ENCODE results near the gene TMEM209.
"Not testable (repeated sequence)": the region's sequence is repeated elsewhere in the genome, so short reads cannot be mapped to it uniquely, and the experiment has no call there.

The TMEM209 gene

GRCh38 chr7:130195396-130195795 lies 9.8 kb downstream of the TMEM209 start:
- Histone ChIP-seq H3K9me3 (ENCODE audit: control insufficient read depth, low read length) (no peaks in the 10 kb centered on the region), H3K27ac (ENCODE audit: low read depth, low read length, severe bottlenecking) (no peak overlapping the region), H3K4me3 (ENCODE audit: extremely low read depth, insufficient read depth, low read length, poor library complexity, severe bottlenecking) (no peak overlapping the region), H3K4me1 (ENCODE audit: control insufficient read depth, insufficient read depth, low read length, poor library complexity, severe bottlenecking) (no peaks in the 10 kb centered on the region), H3K36me3 (ENCODE audit: control insufficient read depth, insufficient read depth, low read length) (peaks cover 51% of the 10 kb centered on the region)
- WGBS, 2 experiments (ENCODE audit: insufficient coverage in 2 of 2) = no CpG with 5 or more reads among the region's 2 CpGs

DNA sequence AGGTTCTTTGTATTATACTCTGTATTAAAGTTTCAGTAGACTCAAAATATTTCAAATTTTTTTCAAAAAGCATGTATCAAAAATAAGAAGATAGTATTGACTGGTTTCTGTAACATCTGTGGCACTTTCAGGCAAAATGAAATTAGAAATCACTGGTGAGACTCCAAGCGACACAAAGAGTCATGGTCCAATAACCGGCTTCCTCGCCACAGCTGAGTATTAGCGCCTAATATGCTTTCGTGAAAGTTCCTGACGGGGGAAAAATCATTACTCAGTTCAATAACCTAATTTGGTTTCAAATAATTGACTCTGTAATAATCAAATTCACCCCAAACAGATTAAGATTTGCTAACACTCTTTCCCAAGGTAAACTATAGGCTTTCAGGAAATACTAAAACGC lies 13.4 kb downstream of the TMEM209 start:
- 98 to 100% methylated on average over 5 to 7 of the region's 7 CpGs for WGBS, 2 experiments (ENCODE audit: insufficient coverage in 2 of 2)
- peaks cover 38% of the 10 kb centered on the region for H3K36me3 ChIP-seq (ENCODE audit: control insufficient read depth, insufficient read depth, low read length)
- H3K9me3 ChIP-seq (ENCODE audit: control insufficient read depth, low read length) = no peaks in the 10 kb centered on the region
- no peak overlapping the region for H3K27ac ChIP-seq (ENCODE audit: low read depth, low read length, severe bottlenecking)
- no peak overlapping the region for H3K4me3 ChIP-seq (ENCODE audit: extremely low read depth, insufficient read depth, low read length, poor library complexity, severe bottlenecking)
- H3K4me1 ChIP-seq (ENCODE audit: control insufficient read depth, insufficient read depth, low read length, poor library complexity, severe bottlenecking) = no peaks in the 10 kb centered on the region

DNA sequence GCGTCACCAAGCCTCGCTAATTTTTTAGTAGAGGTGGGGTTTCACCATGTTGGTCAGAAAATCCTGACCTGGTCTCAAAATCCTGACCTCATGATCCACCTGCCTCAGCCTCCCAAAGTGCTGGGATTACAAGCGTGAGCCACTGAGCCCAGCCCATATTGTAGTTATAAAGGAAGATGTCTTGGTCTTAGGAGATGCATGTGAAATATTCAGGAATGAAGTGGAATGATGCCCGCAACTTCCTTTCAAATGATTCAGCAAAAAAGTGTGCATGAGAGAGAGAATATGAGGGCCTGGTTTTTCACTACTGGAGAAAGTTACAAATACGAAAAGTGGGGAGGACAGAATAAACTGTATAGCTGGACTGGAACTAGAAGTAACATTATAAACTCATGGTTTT lies 15.9 kb downstream of the TMEM209 start:
- H3K27ac ChIP-seq (ENCODE audit: low read depth, low read length, severe bottlenecking) = no peak overlapping the region
- 96 to 100% methylated on average over 3 of the region's 5 CpGs for WGBS, 2 experiments (ENCODE audit: insufficient coverage in 2 of 2)
- H3K4me3 ChIP-seq (ENCODE audit: extremely low read depth, insufficient read depth, low read length, poor library complexity, severe bottlenecking) = no peak overlapping the region
- no peaks in the 10 kb centered on the region for H3K9me3 ChIP-seq (ENCODE audit: control insufficient read depth, low read length)
- no peaks in the 10 kb centered on the region for H3K4me1 ChIP-seq (ENCODE audit: control insufficient read depth, insufficient read depth, low read length, poor library complexity, severe bottlenecking)
- H3K36me3 ChIP-seq (ENCODE audit: control insufficient read depth, insufficient read depth, low read length) = peaks cover 41% of the 10 kb centered on the region

DNA sequence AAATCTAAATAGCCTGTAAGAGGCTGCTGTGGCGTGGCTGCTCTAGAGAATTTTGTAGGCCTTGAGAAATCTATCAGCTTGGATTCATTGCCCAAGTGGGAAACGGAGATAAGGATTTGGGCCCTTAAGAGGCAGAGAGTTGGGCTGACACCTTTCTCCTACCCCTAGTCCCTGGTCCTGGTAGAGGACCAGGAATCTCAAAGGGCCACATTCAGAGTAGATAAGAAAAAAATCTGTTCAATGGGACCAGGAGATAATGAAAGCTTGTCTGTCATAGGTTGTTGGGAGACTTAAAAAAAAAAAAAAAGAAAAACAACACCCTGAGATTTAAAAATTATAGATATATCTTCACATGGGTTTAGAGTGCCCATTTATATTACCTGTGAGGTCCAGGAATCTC lies 17.8 kb downstream of the TMEM209 start:
- H3K4me1 ChIP-seq (ENCODE audit: control insufficient read depth, insufficient read depth, low read length, poor library complexity, severe bottlenecking) = no peaks in the 10 kb centered on the region
- H3K36me3 ChIP-seq (ENCODE audit: control insufficient read depth, insufficient read depth, low read length) = peaks cover 35% of the 10 kb centered on the region
- no peak overlapping the region for H3K4me3 ChIP-seq (ENCODE audit: extremely low read depth, insufficient read depth, low read length, poor library complexity, severe bottlenecking)
- no peak overlapping the region for H3K27ac ChIP-seq (ENCODE audit: low read depth, low read length, severe bottlenecking)
- no peaks in the 10 kb centered on the region for H3K9me3 ChIP-seq (ENCODE audit: control insufficient read depth, low read length)
- WGBS, 2 experiments (ENCODE audit: insufficient coverage in 2 of 2) = 100% methylated on average over 1 to 2 of the region's 2 CpGs

DNA sequence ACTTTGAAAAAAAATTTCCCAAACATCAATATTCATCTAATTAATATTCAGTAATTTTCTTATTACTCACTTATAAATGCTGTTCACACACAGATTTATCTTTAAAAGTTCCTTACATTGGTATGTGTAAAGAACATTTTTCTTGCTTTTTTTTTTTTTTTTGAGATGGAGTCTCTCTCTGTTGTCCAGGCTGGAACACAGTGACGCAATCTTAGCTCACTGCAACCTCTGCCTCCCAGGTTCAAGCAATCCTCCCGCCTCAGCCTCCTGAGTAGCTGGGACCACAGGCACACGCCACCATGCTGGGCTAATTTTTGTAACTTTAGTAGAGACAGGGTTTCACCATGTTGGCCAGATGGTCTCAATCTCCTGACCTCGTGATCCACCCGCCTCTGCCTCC lies 20.9 kb downstream of the TMEM209 start:
- not testable (repeated sequence) for H3K4me1 ChIP-seq (ENCODE audit: control insufficient read depth, insufficient read depth, low read length, poor library complexity, severe bottlenecking); H3K4me3 ChIP-seq (ENCODE audit: extremely low read depth, insufficient read depth, low read length, poor library complexity, severe bottlenecking); H3K9me3 ChIP-seq (ENCODE audit: control insufficient read depth, low read length); H3K27ac ChIP-seq (ENCODE audit: low read depth, low read length, severe bottlenecking)
- H3K36me3 ChIP-seq (ENCODE audit: control insufficient read depth, insufficient read depth, low read length) = peaks cover 49% of the 10 kb centered on the region
- 87 to 97% methylated on average over 3 to 4 of the region's 5 CpGs for WGBS, 2 experiments (ENCODE audit: insufficient coverage in 2 of 2)

- 86 to 100% methylated on average over 1 of the region's 2 CpGs for WGBS, 2 experiments (ENCODE audit: insufficient coverage in 2 of 2)
These were observed 22.2 kb downstream of the TMEM209 start for GRCh38 chr7:130182990-130183389.

GRCh38 chr7:130181263-130181605 lies 24.0 kb downstream of the TMEM209 start:
- H3K4me1 ChIP-seq (ENCODE audit: control insufficient read depth, insufficient read depth, low read length, poor library complexity, severe bottlenecking) = no peaks in the 10 kb centered on the region
- H3K27ac ChIP-seq (ENCODE audit: low read depth, low read length, severe bottlenecking) = no peak overlapping the region
- 100% methylated on average over 2 of the region's 2 CpGs; no CpG with 5 or more reads in 1 of the 2 experiments for WGBS, 2 experiments (ENCODE audit: insufficient coverage in 2 of 2)
- H3K9me3 ChIP-seq (ENCODE audit: control insufficient read depth, low read length) = no peaks in the 10 kb centered on the region
- H3K36me3 ChIP-seq (ENCODE audit: control insufficient read depth, insufficient read depth, low read length) = peaks cover 62% of the 10 kb centered on the region
- no peak overlapping the region for H3K4me3 ChIP-seq (ENCODE audit: extremely low read depth, insufficient read depth, low read length, poor library complexity, severe bottlenecking)

More at GRCh38 chr7:130182990-130183389, 22.2 kb downstream of the TMEM209 start:
- no peaks in the 10 kb centered on the region for H3K4me1 ChIP-seq (ENCODE audit: control insufficient read depth, insufficient read depth, low read length, poor library complexity, severe bottlenecking)
- H3K9me3 ChIP-seq (ENCODE audit: control insufficient read depth, low read length) = no peaks in the 10 kb centered on the region
- no peak overlapping the region for H3K4me3 ChIP-seq (ENCODE audit: extremely low read depth, insufficient read depth, low read length, poor library complexity, severe bottlenecking)
- peaks cover 55% of the 10 kb centered on the region for H3K36me3 ChIP-seq (ENCODE audit: control insufficient read depth, insufficient read depth, low read length)
- no peak overlapping the region for H3K27ac ChIP-seq (ENCODE audit: low read depth, low read length, severe bottlenecking)

- 80 to 93% methylated on average over 1 to 3 of the region's 9 CpGs for WGBS, 2 experiments (ENCODE audit: insufficient coverage in 2 of 2)
- Histone ChIP-seq H3K4me1 (ENCODE audit: control insufficient read depth, insufficient read depth, low read length, poor library complexity, severe bottlenecking) (no peaks in the 10 kb centered on the region), H3K4me3 (ENCODE audit: extremely low read depth, insufficient read depth, low read length, poor library complexity, severe bottlenecking) (no peak overlapping the region), H3K36me3 (ENCODE audit: control insufficient read depth, insufficient read depth, low read length) (peaks cover 63% of the 10 kb centered on the region), H3K9me3 (ENCODE audit: control insufficient read depth, low read length) (no peaks in the 10 kb centered on the region), H3K27ac (ENCODE audit: low read depth, low read length, severe bottlenecking) (no peak overlapping the region)
These were observed 24.5 kb downstream of the TMEM209 start for GRCh38 chr7:130180571-130181262.

- Histone ChIP-seq H3K27ac (ENCODE audit: low read depth, low read length, severe bottlenecking) (no peak overlapping the region), H3K36me3 (ENCODE audit: control insufficient read depth, insufficient read depth, low read length) (peaks cover 63% of the 10 kb centered on the region), H3K4me1 (ENCODE audit: control insufficient read depth, insufficient read depth, low read length, poor library complexity, severe bottlenecking) (no peaks in the 10 kb centered on the region), H3K4me3 (ENCODE audit: extremely low read depth, insufficient read depth, low read length, poor library complexity, severe bottlenecking) (no peak overlapping the region), H3K9me3 (ENCODE audit: control insufficient read depth, low read length) (no peaks in the 10 kb centered on the region)
- 100% methylated on average over 1 of the region's 2 CpGs; no CpG with 5 or more reads in 1 of the 2 experiments for WGBS, 2 experiments (ENCODE audit: insufficient coverage in 2 of 2)
These were observed 25.6 kb downstream of the TMEM209 start for GRCh38 chr7:130179631-130180030.

- 100% methylated on average over 2 of the region's 4 CpGs; no CpG with 5 or more reads in 1 of the 2 experiments for WGBS, 2 experiments (ENCODE audit: insufficient coverage in 2 of 2)
- no peak overlapping the region for H3K4me3 ChIP-seq (ENCODE audit: extremely low read depth, insufficient read depth, low read length, poor library complexity, severe bottlenecking)
- H3K4me1 ChIP-seq (ENCODE audit: control insufficient read depth, insufficient read depth, low read length, poor library complexity, severe bottlenecking) = no peaks in the 10 kb centered on the region
- H3K27ac ChIP-seq (ENCODE audit: low read depth, low read length, severe bottlenecking) = no peak overlapping the region
- peaks cover 61% of the 10 kb centered on the region for H3K36me3 ChIP-seq (ENCODE audit: control insufficient read depth, insufficient read depth, low read length)
- no peaks in the 10 kb centered on the region for H3K9me3 ChIP-seq (ENCODE audit: control insufficient read depth, low read length)
These were observed 27.0 kb downstream of the TMEM209 start for GRCh38 chr7:130178251-130178650.

- H3K36me3 ChIP-seq (ENCODE audit: control insufficient read depth, insufficient read depth, low read length) = peaks cover 63% of the 10 kb centered on the region
- no peaks in the 10 kb centered on the region for H3K4me1 ChIP-seq (ENCODE audit: control insufficient read depth, insufficient read depth, low read length, poor library complexity, severe bottlenecking)
- 83 to 100% methylated on average over 2 of the region's 4 CpGs for WGBS, 2 experiments (ENCODE audit: insufficient coverage in 2 of 2)
- H3K4me3 ChIP-seq (ENCODE audit: extremely low read depth, insufficient read depth, low read length, poor library complexity, severe bottlenecking) = no peak overlapping the region
- H3K9me3 ChIP-seq (ENCODE audit: control insufficient read depth, low read length) = no peaks in the 10 kb centered on the region
- no peak overlapping the region for H3K27ac ChIP-seq (ENCODE audit: low read depth, low read length, severe bottlenecking)
These were observed 30.8 kb downstream of the TMEM209 start for GRCh38 chr7:130174237-130174959.
